Hippocampal formation (tissue), 2 donors: ENCODE measurements around the gene FTO.
A peak's percentile ranks its signal among the peaks of the same experiment; 100 is the strongest.
"Not testable (repeated sequence)": the region's sequence is repeated elsewhere in the genome, so short reads cannot be mapped to it uniquely, and the experiment has no call there.

ENCODE experiments used
- DNase-seq, 2 donors: peaks; one replicate each; lab custom pipeline; 2025; lab: John Stamatoyannopoulos, UW

FTO gene

DNA sequence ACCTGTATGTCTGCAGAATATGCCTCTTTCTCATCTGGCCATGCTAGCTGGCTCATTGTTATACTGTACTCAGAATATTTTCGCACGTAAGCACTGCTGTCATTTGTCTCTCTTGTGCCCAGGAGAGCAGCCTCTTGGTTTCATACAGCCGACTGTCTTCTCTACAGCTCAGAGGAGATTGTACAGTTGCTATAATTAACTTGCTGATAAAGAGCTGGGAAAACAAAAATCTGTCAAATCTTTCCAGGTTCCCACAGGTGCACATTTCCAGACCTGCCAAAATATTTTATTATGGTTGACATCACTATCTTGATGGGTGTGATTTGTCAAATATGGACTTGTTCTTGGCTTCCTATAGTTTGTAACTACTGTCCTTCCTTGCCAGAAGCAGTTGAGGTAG lies 122.7 kb downstream of the FTO start:
- DNase-seq, result no peak

DNA sequence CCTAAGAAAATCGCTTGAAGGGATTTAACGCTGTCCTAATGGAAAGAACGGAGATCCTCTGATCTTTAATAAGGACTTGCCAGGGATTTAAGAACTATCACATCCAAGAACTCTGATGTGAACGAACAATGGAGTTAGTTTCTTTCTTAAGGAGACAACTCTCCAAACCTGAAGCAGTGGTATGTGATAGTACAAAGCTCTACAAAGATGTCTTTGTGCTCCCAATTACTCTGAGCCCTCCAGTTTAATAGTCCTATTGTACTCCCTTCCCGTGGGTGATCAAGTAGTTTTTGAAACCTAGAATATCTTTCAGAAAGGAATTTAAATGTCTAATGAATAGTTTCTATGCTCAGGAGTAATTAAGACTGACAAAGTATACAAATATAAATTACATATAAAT lies 123.8 kb downstream of the FTO start:
- DNase-seq, result peak in 1 of 2 donors; percentile 52

DNA sequence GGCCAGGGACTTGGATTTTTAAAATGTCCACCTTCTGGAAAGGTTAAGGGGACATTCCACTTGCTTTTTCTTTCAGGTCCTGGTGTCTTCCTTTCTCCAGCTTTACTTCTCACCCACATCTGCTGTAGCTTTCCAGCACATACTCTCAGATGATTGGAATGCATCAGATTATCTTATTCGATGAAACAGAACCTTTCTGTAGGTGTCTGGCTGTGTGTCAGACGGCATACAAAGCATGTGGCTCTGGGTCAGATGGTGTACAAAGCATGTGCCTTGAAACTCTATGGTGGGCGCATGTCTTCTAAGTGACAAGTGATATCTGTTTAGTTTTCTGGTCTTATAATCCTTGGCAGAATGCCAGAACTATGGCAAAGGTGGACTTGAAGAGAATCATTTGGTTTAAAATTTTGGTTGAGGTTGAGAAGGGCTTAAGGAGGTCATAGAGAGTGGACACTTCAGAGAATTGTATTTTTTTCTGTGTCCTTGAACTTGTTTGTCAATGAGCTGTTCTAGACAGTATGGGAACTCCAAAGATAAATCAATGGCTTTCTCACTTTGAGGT lies 125.3 kb downstream of the FTO start:
- DNase-seq, result no peak

GRCh38 chr16:53832896-53833544 lies 129.1 kb downstream of the FTO start:
- DNase-seq, result no peak

GRCh38 chr16:53836142-53836541 lies 132.2 kb downstream of the FTO start:
- no peak for DNase-seq

DNA sequence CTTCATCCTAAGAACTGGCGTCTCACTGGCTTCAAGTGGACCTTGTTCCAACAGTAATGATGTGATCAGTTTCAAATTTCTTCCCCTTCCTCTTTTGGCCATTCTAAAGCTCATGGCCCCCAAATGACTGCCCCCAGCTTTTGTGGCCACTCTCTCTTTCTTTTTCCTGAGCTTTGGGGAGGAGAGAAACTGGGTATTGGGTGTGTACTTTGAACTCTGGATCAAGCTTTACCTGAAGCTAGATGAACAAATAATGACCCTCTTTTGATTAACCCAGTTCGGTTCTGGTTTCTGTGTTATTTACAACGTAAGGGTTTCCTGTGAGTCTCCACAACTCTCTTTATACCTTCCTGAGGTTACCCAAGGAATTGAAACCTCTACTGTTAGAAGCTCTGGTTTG lies 132.7 kb downstream of the FTO start:
- no peak for DNase-seq

DNA sequence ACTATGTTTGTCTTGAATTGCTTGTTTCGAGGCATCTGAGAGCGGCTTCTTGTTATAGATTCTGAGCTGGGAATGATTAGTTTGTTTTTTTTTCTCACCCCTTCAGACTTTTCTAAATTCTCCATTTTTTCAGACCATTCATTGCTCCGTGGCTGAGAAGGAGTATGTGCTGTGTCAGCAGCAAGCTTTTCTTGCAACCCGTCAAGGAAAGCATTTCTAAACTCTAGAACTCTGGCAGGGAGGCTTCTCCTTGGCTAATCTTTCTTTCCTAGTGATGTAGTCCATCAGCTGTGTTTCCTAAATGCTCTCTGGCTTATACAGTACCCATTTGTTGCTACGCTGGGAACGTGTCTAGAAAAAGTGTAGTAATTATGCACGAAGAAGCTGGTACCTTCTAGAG lies 133.5 kb downstream of the FTO start:
- DNase-seq, result no peak

- no peak for DNase-seq
Observed at GRCh38 chr16:53839150-53839549, 135.2 kb downstream of the FTO start.

DNA sequence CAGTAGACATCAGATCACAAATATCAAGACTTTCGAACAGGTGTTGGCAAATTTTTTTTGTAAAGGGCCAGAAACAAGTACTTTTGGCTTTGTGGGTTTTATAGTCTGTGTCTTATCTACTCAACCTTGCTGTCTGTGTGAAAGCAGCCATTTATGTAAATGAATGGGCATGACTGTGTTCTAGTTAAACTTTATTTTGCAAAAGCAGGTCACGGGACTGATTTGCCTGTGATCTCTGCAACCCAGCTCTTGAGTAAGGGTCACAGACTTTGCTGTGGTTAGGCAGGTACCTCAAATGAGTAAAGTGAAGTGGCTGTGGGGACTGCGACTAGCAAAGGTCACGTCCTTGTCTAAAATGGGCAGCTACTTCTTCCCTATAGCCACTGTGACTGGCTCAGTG lies 136.5 kb downstream of the FTO start:
- DNase-seq, result no peak

DNA sequence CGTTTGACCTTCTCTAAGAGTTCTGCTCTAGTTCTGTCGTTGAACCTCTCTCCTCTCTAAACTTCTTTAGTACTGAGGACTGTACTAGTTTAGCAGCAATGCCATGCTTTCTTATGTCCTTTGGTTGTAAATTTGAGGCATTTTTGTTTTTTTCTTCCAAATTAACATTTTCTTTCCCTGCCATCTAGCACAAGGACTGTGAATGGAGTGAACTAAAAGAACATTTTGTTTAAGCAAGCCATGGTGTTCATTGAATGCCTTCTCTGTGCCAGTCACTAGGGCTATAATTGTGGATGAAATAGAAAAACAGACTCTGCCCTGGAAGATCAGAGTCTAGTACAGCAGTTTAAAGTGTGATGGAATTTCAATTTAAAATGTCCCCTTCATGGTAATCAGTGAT lies 137.9 kb downstream of the FTO start:
- peak in 1 of 2 donors; percentile 65 for DNase-seq

DNA sequence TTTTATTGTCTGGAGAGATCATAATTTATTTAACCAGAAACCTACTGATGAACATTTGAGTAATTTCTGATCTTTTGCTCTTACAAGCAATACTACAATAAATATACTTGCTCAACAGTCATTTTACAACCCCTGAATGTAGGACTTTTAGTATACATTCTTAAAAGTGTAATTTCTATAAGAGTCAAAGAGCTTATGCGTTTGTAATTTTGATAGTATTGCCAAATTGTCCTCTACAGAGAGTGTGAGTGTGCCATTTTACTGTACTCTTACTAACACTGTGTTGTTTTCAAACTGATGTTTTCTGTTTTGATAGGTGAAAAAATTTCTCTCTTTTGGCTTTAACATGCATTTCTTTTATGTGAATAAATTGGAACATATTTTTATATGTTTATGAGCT lies 139.1 kb downstream of the FTO start:
- no peak for DNase-seq

GRCh38 chr16:53844804-53845203 lies 140.8 kb downstream of the FTO start:
- DNase-seq, result peak in 1 of 2 donors; percentile 39

DNA sequence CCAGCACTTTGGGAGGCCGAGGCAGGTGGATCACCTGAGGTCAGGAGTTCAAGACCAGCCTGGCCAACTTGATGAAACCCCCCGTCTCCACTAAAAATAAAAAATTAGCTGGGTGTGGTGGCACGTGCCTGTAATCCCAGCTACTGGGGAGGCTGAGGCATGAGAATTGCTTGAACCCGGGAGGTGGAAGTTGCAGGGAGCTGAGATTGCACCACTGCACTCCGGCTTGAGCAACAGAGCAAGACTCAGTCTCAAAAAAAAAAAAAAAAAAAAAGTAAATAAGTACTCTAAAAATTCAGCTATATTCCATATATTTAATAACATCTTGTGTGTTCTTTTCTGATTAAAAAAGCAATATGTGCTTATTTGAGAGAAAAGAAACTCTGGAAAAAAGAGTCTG lies 142.6 kb downstream of the FTO start:
- not testable (repeated sequence) for DNase-seq

- DNase-seq, result no peak
Observed at GRCh38 chr16:53846971-53847370, 143.0 kb downstream of the FTO start.

- DNase-seq, result no peak
Observed at GRCh38 chr16:53848277-53848942, 144.5 kb downstream of the FTO start.

DNA sequence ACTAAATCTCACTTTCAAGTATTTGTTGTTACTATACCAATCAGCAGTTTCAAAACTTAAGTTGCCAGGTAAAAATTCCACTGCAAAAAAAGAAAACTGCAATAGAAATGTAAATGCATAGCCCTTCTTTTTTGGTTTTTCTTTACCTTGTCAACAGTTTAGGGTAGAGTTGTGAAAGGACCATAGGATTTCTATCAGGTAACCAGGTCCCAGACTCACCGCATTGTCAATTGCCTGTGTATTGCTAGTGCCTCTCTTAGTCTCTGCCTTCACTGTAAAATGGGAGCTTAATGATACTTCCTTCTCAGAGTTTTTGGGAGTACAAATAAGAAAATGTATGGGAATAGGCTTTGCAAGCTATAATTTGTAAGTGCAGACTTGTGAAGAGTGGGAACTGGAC lies 145.0 kb downstream of the FTO start:
- no peak for DNase-seq

GRCh38 chr16:53849585-53849984 lies 145.6 kb downstream of the FTO start:
- DNase-seq, result no peak

- DNase-seq, result no peak
Observed at GRCh38 chr16:53849994-53850393, 146.0 kb downstream of the FTO start.

- no peak for DNase-seq
Observed at GRCh38 chr16:53852678-53853077, 148.7 kb downstream of the FTO start.

GRCh38 chr16:53855056-53855455 lies 151.1 kb downstream of the FTO start:
- no peak for DNase-seq

GRCh38 chr16:53855511-53855910 lies 151.6 kb downstream of the FTO start:
- no peak for DNase-seq

GRCh38 chr16:53859995-53860540 lies 156.1 kb downstream of the FTO start:
- DNase-seq, result no peak

DNA sequence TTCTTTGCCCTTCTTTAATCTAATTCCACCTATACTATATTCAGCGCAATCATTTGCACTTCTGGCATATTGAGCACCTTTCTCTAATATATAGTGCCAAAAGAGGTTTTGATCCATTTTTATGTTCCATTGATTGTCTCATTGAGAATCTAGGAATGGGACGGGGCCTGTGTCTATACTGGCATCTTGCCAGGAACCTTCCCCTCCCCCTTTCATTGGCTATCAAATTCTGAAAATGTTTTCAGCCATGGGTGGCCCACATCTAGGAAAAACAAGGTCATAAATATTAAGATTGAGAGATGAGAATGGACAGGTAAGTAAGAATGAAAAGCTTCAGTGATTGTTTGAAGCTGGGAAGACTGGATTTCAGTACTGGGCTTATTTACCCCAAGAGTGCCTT lies 159.9 kb downstream of the FTO start:
- no peak for DNase-seq
